T-helper 1 cell treated with Interleukin-12 subunit alpha and Interleukin-12 subunit beta and Interleukin-4 antibody, amounts not matched to agents 30 μg/mL and 1 μg/mL, for 36 hours (primary cell): Measurements from ENCODE around the gene KRTAP4-11.
"Not testable (repeated sequence)": the region's sequence is repeated elsewhere in the genome, so short reads cannot be mapped to it uniquely, and the experiment has no call there.

Experiments used
- H3K27ac Mint-ChIP-seq: one replicate; pipeline ENCODE4 v1.8.0; 2021; ENCODE audit warnings: mild to moderate bottlenecking, mixed read lengths
- H3K27me3 Mint-ChIP-seq: one replicate; pipeline ENCODE4 v1.8.0; 2021; ENCODE audit warnings: low read depth, mixed read lengths
- H3K36me3 Mint-ChIP-seq: one replicate; pipeline ENCODE4 v1.8.0; 2021; ENCODE audit warnings: low read depth, mixed read lengths
- H3K4me1 Mint-ChIP-seq: one replicate; pipeline ENCODE4 v1.8.0; 2021; ENCODE audit warnings: low read depth, mixed read lengths
- H3K4me3 Mint-ChIP-seq: one replicate; pipeline ENCODE4 v1.8.0; 2021; ENCODE audit warnings: mild to moderate bottlenecking, moderate library complexity, mixed read lengths
- H3K9me3 Mint-ChIP-seq: one replicate; pipeline ENCODE4 v1.8.0; 2021; ENCODE audit warnings: mixed read lengths

Gene KRTAP4-11

DNA sequence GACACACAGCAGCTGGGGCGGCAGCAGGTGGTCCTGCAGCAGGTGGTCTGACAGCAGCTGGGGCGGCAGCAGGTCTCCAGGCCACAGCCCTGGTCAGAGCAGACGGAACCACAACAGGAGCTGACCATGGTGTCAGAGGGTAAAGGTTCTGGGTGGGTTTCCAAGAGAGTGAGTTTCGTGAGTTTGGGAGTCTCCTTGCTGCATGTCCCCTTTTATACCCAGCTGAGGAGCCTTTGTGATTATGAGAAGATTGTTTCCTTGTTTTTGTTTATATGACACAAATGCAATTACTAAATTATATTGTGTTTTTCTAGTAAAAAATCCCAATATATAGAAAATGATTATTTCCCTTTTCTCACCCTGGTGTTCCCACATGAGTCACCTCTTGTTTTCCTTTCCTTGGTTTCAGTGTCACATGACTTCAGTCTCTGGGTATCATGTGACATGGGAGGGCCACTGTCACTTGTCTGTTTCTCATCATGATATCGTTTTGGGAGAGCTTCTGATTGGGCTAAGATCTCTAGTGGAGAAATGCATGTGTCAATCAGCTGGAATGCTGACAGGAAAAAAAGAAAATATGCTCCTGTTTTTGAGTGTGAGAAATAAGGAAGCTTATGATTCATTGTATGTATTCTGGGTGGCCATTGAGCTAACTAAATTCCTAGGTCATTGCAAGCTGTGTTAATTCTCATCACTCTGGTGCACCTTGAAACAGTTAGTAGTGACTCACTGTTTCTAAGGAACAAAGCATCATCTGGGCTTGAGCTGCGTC is 22.4 kb upstream of the KRTAP4-11 start, which contains the start of gene KRTAP4-6:
Gene KRTAP4-6 (minus strand): TSS at position 185 of the 772 bp plus-strand sequence. CDS start 57 bp downstream, at position 128.
- Mint-ChIP-seq H3K27ac (no peak within 1 kb of the TSS), H3K4me3 (no peak within 1 kb of the TSS), H3K4me1 (no peaks in the 10 kb centered on the region), H3K27me3 (peaks cover 4% of the 10 kb centered on the region), H3K36me3 (peaks cover 2% of the 10 kb centered on the region), H3K9me3 (peaks cover 31% of the 10 kb centered on the region)

GRCh38 chr17:41139865-41140264 is 21.7 kb upstream of the KRTAP4-11 start:
- H3K36me3 Mint-ChIP-seq, H3K27me3 Mint-ChIP-seq, H3K4me1 Mint-ChIP-seq, H3K27ac Mint-ChIP-seq, H3K4me3 Mint-ChIP-seq: not testable (repeated sequence)
- peaks cover 31% of the 10 kb centered on the region for H3K9me3 Mint-ChIP-seq

- Mint-ChIP-seq H3K27ac (no peak overlapping the region), H3K4me1 (no peaks in the 10 kb centered on the region), H3K9me3 (peaks cover 4% of the 10 kb centered on the region), H3K36me3 (no peaks in the 10 kb centered on the region), H3K4me3 (no peak overlapping the region), H3K27me3 (peaks cover 2% of the 10 kb centered on the region)
Observed at GRCh38 chr17:41133880-41134735, 15.9 kb upstream of the KRTAP4-11 start.

DNA sequence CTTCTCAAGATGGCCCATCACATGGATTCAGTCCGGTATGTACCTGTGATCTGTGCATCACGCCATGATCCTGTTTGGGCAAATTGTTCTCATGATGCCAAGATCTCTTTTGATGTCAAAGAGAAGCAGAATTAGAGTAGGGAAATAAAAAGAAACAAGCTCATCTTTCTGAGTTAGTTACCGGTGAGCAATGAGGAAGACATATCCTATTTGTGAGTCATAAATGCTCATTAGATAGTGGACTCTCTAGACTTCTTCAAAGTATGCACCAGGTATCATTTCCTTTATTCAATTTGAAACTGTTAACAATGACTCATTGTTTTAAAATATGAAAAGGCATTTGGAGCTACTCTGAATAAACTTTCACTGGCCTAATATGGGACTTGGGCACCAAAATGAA is 13.8 kb upstream of the KRTAP4-11 start:
- Mint-ChIP-seq H3K27ac (no peak overlapping the region), H3K4me1 (no peaks in the 10 kb centered on the region), H3K36me3 (no peaks in the 10 kb centered on the region), H3K9me3 (no peaks in the 10 kb centered on the region), H3K27me3 (peaks cover 5% of the 10 kb centered on the region), H3K4me3 (no peak overlapping the region)

DNA sequence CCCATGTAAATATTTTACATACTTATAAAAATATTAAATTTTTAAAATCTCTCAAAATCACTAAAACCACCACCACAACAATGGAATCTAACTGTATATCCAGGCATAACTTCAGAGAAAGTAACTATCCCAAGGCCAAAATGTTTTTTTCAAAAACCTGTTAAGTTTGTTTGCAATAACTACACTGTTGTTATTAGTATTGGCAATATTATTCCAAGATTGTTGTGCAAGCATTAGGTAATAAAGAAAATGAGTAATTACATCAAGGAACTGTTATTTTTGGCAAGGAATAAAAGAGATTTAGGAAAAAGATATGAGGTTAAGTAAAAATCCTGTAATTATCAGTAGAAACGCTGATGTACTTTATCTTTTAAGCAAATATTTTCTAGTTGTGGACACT is 9.2 kb upstream of the KRTAP4-11 start:
- H3K4me1 Mint-ChIP-seq = no peaks in the 10 kb centered on the region
- H3K9me3 Mint-ChIP-seq = peaks cover 4% of the 10 kb centered on the region
- no peak overlapping the region for H3K27ac Mint-ChIP-seq

DNA sequence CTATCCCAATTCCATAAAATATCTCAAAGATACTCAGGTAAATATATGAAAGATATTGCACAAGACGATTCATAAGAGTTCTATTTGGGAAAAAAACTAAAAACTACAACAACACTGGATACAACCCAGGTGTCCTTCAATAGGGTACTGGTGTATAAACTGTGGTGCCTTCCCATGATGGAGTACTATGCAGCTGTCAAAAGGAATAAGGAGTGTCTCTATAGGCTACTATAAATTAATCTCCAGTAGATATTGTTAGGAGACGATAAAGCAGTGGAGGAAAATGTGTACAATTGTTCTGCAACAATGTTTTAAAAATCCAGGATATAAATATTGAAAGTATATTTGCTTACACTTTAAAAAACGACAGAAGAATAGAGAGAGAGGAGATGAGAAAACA is 8.2 kb upstream of the KRTAP4-11 start:
- Mint-ChIP-seq H3K27me3 (peaks cover 19% of the 10 kb centered on the region), H3K27ac (no peak overlapping the region), H3K4me3 (no peak overlapping the region), H3K36me3 (no peaks in the 10 kb centered on the region), H3K9me3 (peaks cover 5% of the 10 kb centered on the region), H3K4me1 (no peaks in the 10 kb centered on the region)

More for the DNA sequence above, 9.2 kb upstream of the KRTAP4-11 start:
- Mint-ChIP-seq H3K27me3 (peaks cover 19% of the 10 kb centered on the region), H3K4me3 (no peak overlapping the region), H3K36me3 (no peaks in the 10 kb centered on the region)

GRCh38 chr17:41125064-41125463 is 6.9 kb upstream of the KRTAP4-11 start:
- Mint-ChIP-seq H3K4me1 (no peaks in the 10 kb centered on the region), H3K27ac (no peak overlapping the region), H3K36me3 (no peaks in the 10 kb centered on the region)

GRCh38 chr17:41123991-41124371 is 5.8 kb upstream of the KRTAP4-11 start, which contains the start of gene KRTAP4-12:
Gene KRTAP4-12, minus strand, starts transcription at chr17:41124182. Its CDS starts 60 bp downstream, at chr17:41124122.
- not testable (repeated sequence) for H3K4me3 Mint-ChIP-seq, H3K36me3 Mint-ChIP-seq, H3K27ac Mint-ChIP-seq, H3K9me3 Mint-ChIP-seq, H3K4me1 Mint-ChIP-seq
- H3K27me3 Mint-ChIP-seq = peaks cover 15% of the 10 kb centered on the region

More at GRCh38 chr17:41125064-41125463, 6.9 kb upstream of the KRTAP4-11 start:
- Mint-ChIP-seq H3K27me3 (peaks cover 19% of the 10 kb centered on the region), H3K4me3 (no peak overlapping the region), H3K9me3 (peaks cover 9% of the 10 kb centered on the region)

DNA sequence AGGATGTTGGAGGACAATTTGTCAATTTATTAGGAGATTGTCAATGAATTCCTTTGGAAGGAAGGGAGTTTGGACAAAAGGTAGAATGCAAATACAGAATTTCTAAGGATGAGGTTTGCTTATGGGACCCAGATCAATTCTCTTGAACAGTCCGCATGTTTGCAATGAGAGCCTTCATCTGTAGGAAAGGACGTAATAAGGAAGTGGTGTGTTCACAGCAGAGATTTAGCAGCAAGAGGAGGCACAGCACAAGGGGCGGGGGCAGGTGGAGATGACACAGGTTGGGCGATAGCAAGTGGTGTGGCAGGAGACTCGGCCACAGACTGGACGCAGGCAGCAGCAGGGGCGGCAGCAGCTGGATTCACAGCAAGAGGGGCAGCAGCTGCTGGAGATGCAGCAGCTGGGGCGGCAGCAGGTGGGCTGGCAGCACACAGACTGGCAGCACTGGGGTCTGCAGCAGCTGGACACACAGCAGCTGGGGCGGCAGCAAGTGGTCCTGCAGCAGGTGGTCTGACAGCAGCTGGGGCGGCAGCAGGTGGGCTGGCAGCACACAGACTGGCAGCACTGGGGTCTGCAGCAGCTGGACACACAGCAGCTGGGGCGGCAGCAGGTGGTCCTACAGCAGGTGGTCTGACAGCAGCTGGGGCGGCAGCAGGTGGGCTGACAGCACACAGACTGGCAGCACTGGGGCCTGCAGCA is 5.3 kb upstream of the KRTAP4-11 start:
- not testable (repeated sequence) for H3K4me3 Mint-ChIP-seq, H3K4me1 Mint-ChIP-seq, H3K36me3 Mint-ChIP-seq, H3K27ac Mint-ChIP-seq, H3K9me3 Mint-ChIP-seq
- H3K27me3 Mint-ChIP-seq = peaks cover 14% of the 10 kb centered on the region

DNA sequence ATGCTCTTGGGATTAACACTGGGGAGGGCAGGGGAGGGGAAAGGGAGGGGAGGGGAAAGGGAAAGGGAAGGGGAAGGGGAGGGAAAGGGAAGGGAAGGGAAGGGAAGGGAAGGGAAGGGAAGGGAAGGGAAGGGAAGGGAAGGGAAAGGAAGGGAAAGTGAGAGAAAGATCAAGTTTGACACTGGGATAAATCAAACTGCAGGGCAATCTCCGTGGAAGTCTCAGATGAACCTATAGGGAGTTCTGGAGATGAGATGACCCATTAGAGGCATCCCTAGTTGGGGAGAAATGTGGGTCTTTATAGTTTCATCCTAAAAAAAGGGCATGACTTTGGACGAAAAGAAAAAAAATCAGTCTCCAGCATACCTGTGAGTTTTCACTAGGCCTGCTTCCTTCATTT is 3.6 kb upstream of the KRTAP4-11 start:
- Mint-ChIP-seq H3K27me3 (peaks cover 19% of the 10 kb centered on the region), H3K4me1 (no peaks in the 10 kb centered on the region), H3K9me3 (peaks cover 9% of the 10 kb centered on the region), H3K27ac (no peak overlapping the region), H3K36me3 (no peaks in the 10 kb centered on the region), H3K4me3 (no peak overlapping the region)

- H3K4me3 Mint-ChIP-seq, H3K4me1 Mint-ChIP-seq, H3K27ac Mint-ChIP-seq: not testable (repeated sequence)
Observed at GRCh38 chr17:41119696-41120690, 1.8 kb upstream of the KRTAP4-11 start.

GRCh38 chr17:41118721-41119120 is 548 bp upstream of the KRTAP4-11 start:
- H3K9me3 Mint-ChIP-seq = peaks cover 6% of the 10 kb centered on the region
- H3K36me3 Mint-ChIP-seq = no peaks in the 10 kb centered on the region
- peaks cover 11% of the 10 kb centered on the region for H3K27me3 Mint-ChIP-seq
- H3K4me3 Mint-ChIP-seq = no peak overlapping the region
- H3K27ac Mint-ChIP-seq = no peak overlapping the region
- H3K4me1 Mint-ChIP-seq = no peaks in the 10 kb centered on the region

More at GRCh38 chr17:41119696-41120690, 1.8 kb upstream of the KRTAP4-11 start:
- H3K9me3 Mint-ChIP-seq, H3K36me3 Mint-ChIP-seq: not testable (repeated sequence)
- peaks cover 15% of the 10 kb centered on the region for H3K27me3 Mint-ChIP-seq

- H3K9me3 Mint-ChIP-seq = peaks cover 6% of the 10 kb centered on the region
- H3K27ac Mint-ChIP-seq = no peak overlapping the region
- H3K4me1 Mint-ChIP-seq = no peaks in the 10 kb centered on the region
- peaks cover 5% of the 10 kb centered on the region for H3K27me3 Mint-ChIP-seq
- H3K36me3 Mint-ChIP-seq = no peaks in the 10 kb centered on the region
- H3K4me3 Mint-ChIP-seq = no peak overlapping the region
Observed at GRCh38 chr17:41116297-41116696, 1.9 kb downstream of the KRTAP4-11 start.
